Omental fat pad (tissue), 4 donors: Measurements from ENCODE around the gene SPATA21. TPM values are rescaled to one million over a fixed set of nuclear protein-coding genes. Genes with fewer than 3 reads are reported as not detected.

Experiments
- ATAC-seq: fragments of 150-250 bp; one replicate; pipeline ENCODE4 v1.9.1; 2016; ENCODE audit warnings: mild to moderate bottlenecking, moderate library complexity; ENCODE audit not compliant: low FRiP score
- DNase-seq: peaks from one replicate; pipeline ENCODE4 v3.0.0-alpha.2; 2019; ENCODE audit warnings: low spot score
- total RNA-seq, 4 donors: library from RNA; depleted of rRNA; stranded (reverse); fragments of >200 nt; gene quantifications; one replicate each; pipeline ENCODE4 v1.1.0, GENCODE V29; 2016
- TF ChIP-seq, protein P1 (sequence below), 3 donors: fragments of 450-650 bp; IDR thresholded peaks; one replicate each; pipeline ENCODE4 v1.5.1; 2016 to 2017; ENCODE audit warnings: antibody characterized with exemption in 3 of 3, mild to moderate bottlenecking in 3 of 3, moderate library complexity in 2 of 3

The SPATA21 gene
- total RNA-seq, 4 donors from 2014 or later, result not detected

DNA sequence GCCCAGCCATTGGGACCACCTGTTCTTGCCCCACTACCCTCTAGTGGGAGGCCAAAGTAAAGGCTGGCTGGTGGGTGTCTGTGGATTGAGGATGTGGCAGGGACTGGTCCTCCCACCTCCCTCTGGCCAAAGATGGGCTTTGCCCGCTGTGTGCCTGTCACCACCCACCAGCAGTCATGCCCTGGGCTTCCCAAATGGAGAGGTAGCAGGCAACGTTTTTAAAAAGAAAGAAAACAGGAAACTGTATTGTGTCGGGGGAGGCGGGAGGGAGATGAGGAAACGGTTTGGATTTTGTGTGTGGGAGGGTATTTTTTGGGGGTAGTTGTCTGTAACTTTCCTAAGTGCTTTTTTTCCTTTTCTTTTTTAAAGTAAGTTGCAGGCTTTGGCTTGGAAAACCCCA, 40.1 kb downstream of the SPATA21 start:
- no peak for ATAC-seq
- TF ChIP-seq, protein P1, sequence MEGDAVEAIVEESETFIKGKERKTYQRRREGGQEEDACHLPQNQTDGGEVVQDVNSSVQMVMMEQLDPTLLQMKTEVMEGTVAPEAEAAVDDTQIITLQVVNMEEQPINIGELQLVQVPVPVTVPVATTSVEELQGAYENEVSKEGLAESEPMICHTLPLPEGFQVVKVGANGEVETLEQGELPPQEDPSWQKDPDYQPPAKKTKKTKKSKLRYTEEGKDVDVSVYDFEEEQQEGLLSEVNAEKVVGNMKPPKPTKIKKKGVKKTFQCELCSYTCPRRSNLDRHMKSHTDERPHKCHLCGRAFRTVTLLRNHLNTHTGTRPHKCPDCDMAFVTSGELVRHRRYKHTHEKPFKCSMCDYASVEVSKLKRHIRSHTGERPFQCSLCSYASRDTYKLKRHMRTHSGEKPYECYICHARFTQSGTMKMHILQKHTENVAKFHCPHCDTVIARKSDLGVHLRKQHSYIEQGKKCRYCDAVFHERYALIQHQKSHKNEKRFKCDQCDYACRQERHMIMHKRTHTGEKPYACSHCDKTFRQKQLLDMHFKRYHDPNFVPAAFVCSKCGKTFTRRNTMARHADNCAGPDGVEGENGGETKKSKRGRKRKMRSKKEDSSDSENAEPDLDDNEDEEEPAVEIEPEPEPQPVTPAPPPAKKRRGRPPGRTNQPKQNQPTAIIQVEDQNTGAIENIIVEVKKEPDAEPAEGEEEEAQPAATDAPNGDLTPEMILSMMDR (IDR thresholded peaks at IDR 0.05), result no peak
- DNase-seq, result no peak

DNA sequence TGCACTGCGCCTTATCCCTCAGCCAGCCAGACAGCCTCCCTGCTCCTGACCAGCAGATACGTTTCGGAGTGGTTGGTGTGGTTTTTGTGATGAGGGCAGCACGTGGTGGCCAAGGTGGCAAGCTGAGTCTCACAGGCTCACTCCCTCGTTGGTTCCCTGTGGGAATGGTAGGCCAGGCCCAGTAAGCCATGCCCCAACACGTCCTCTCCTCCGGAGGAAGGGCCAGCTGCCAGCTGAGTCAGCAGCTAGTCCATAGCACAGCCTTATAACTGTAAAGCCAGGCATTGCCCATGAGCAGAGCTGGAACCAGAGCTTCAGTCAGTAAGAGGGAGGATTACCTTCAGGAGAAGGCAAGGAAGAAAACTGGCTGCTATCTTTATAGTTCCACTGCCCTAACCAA, 40.6 kb downstream of the SPATA21 start:
- ATAC-seq (no peak), DNase-seq (no peak)
- TF ChIP-seq, protein P1 (IDR thresholded peaks at IDR 0.05), result no peak

GRCh38 chr1:16394977-16395376, 42.2 kb downstream of the SPATA21 start:
- TF ChIP-seq, protein P1 (IDR thresholded peaks at IDR 0.05), result no peak
- no peak for ATAC-seq
- DNase-seq, result no peak

DNA sequence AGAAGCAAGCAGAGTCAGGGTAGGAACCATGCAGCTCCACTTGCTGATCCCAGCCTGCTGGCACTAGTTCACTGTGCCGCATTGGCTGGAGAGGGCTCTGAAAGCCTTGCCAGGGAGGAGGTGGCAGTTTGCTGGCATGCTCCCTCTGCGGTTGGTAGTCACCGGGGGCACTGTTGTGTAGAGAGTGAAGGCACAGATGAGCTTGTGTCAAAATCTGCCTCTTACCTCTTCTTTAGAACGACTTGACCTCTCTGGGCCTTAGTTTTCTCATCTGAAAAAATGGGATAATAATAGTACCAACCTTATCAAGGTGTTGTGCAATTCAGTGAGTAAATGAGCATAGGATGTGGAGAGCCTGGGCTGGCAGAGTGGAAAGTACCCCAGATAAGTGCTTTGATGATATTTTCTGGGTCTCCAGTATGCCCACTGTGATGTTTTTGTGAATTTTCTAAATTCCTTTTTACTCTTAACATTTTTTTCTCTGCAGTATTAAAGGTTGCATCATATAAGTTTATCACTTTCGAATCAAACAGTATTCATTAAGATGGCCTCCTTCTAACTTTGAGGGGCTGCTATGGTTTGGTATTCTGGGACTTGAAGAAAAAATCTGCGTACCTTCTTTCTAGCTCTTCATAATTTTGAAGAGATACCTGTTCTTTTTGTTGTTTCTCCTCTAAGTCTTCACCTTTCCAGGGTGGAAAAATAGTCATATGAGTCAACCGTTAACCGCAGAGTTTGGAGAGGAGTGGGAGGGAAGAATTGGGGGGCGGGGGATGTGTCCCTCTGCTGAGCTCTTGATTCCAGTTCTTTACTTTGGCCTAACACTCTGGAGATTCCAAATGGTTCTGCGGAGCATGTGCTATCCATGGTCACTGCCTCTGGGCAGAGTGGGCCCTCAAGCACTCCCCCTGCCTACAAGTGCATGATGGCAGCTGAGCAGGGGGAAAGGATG, 43.4 kb downstream of the SPATA21 start:
- no peak for ATAC-seq

DNA sequence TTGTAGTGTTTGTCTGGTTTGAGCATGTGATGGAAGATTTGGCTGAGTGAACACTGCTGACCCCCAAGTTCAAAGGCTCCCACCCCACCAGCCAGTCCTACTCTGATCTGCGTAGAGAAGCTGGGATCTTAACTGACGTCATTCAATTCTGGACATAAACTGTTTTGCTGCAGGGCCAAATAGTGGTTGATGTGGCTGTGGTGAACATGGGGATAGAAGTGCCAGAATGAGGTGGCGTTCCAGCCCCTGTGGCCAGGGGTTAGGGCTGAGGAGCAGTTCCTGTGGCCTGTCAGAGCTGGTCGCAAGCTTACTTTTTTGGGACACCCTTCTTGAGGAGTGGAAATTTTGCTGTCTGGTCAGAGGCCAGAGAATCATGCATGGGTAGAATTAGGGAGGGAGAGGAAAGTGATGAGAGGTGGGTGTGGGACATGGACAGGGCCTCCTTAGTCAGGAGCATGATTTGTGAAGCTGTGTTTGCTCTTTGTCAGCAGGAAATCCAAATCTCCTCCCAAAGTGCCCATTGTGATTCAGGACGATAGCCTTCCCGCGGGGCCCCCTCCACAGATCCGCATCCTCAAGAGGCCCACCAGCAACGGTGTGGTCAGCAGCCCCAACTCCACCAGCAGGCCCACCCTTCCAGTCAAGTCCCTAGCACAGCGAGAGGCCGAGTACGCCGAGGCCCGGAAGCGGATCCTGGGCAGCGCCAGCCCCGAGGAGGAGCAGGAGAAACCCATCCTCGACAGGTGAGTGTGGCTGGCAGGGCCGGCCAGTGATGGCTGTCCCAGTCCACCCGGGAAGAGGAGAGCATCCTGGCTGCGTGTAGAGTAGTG, 44.3 kb downstream of the SPATA21 start:
- ATAC-seq, result no peak
- TF ChIP-seq, protein P1 (IDR thresholded peaks at IDR 0.05), result no peak
- no peak for DNase-seq

More for the DNA sequence above, 43.4 kb downstream of the SPATA21 start:
- TF ChIP-seq, protein P1 (IDR thresholded peaks at IDR 0.05), result no peak
- no peak for DNase-seq

DNA sequence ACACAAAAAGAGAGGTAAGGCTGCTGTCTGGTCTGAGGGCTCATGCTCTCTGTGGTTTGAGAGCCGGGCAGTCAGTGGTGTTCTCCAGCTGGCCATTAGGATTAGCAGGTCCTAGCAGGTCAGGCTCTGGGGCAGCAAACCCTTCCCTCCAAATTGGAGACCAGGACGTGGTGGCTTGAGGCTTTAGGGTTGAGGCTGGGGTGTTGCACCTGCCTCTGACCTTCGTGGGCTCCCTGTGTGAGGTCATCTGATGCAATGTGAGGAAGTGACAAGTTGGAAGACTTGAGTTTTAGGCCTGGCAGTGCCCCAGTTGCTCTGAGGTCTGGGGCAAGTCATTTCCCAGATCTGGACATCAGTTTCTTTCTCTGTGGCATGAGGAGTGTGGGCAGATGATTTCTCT, 45.8 kb downstream of the SPATA21 start:
- DNase-seq (no peak), ATAC-seq (no peak)
- TF ChIP-seq, protein P1 (IDR thresholded peaks at IDR 0.05), result no peak
